ENCODE data around the gene DIS3L2.

The DIS3L2 gene

DNA sequence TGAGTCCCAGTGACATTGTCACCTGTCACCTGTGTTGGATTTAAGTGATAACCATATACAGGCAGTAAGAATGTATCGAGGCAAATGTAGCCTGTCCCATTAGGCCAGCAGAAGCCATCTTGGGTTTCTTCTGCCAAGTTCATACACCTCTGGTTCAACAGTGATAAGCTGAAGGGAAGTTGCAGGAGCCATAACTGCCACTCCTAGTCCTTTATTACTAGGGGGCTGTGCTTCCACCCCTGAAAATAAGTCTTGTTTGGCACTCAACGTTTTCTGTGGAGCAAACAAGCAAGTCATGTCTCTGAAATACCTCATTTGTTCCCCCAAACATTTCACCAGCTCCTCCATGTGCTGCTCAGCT, 358.9 kb downstream of the DIS3L2 start (continued):
- TF ChIP-seq, protein P1, sequence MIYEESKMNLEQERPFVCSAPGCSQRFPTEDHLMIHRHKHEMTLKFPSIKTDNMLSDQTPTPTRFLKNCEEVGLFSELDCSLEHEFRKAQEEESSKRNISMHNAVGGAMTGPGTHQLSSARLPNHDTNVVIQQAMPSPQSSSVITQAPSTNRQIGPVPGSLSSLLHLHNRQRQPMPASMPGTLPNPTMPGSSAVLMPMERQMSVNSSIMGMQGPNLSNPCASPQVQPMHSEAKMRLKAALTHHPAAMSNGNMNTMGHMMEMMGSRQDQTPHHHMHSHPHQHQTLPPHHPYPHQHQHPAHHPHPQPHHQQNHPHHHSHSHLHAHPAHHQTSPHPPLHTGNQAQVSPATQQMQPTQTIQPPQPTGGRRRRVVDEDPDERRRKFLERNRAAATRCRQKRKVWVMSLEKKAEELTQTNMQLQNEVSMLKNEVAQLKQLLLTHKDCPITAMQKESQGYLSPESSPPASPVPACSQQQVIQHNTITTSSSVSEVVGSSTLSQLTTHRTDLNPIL (CRISPR knock-in tag; IDR thresholded peaks at IDR 0.05; ENCODE audit: low read depth), result no peak
- TF ChIP-seq ZNF8 (CRISPR knock-in tag; IDR thresholded peaks at IDR 0.05), result no peak
- TF ChIP-seq BACH2 (CRISPR knock-in tag; IDR thresholded peaks at IDR 0.05; ENCODE audit: borderline replicate concordance), result no peak

GRCh38 chr2:232321156-232321816, 359.8 kb downstream of the DIS3L2 start:
- TF ChIP-seq CSDC2 (CRISPR knock-in tag; IDR thresholded peaks at IDR 0.05), result no peak
- no peak for TF ChIP-seq BACH2 (CRISPR knock-in tag; IDR thresholded peaks at IDR 0.05; ENCODE audit: borderline replicate concordance)
- TF ChIP-seq POU6F1 (CRISPR knock-in tag; IDR thresholded peaks at IDR 0.05; ENCODE audit: borderline replicate concordance, low read depth), result no peak
- no peak for TF ChIP-seq ZC3H10 (CRISPR knock-in tag; IDR thresholded peaks at IDR 0.05)
- no peak for TF ChIP-seq TOX (CRISPR knock-in tag; IDR thresholded peaks at IDR 0.05; ENCODE audit: borderline replicate concordance)
- TF ChIP-seq CSRNP3 (CRISPR knock-in tag; IDR thresholded peaks at IDR 0.05), result no peak
- TF ChIP-seq ISL1 (CRISPR knock-in tag; IDR thresholded peaks at IDR 0.05), result no peak
- no peak for TF ChIP-seq GLIS3 (CRISPR knock-in tag; IDR thresholded peaks at IDR 0.05)
- TF ChIP-seq ZNF565 (CRISPR knock-in tag; conservative IDR thresholded peaks at IDR 0.05; ENCODE audit: low read depth), result no peak
- TF ChIP-seq ZNF8 (CRISPR knock-in tag; IDR thresholded peaks at IDR 0.05), result no peak
- no peak for TF ChIP-seq RARB (CRISPR knock-in tag; IDR thresholded peaks at IDR 0.05)
- no peak for TF ChIP-seq SNAI2 (CRISPR knock-in tag; IDR thresholded peaks at IDR 0.05)
- TF ChIP-seq ARNTL (CRISPR knock-in tag; IDR thresholded peaks at IDR 0.05; ENCODE audit: borderline replicate concordance, low read depth), result no peak
- no peak for TF ChIP-seq ZFP30 (CRISPR knock-in tag; IDR thresholded peaks at IDR 0.05)
- no peak for TF ChIP-seq ZFP3 (CRISPR knock-in tag; IDR thresholded peaks at IDR 0.05)
- no peak for TF ChIP-seq TSHZ2 (CRISPR knock-in tag; IDR thresholded peaks at IDR 0.05)
- TF ChIP-seq, protein P1 (CRISPR knock-in tag; IDR thresholded peaks at IDR 0.05; ENCODE audit: low read depth), result no peak
- no peak for TF ChIP-seq TCF4 (CRISPR knock-in tag; IDR thresholded peaks at IDR 0.05; ENCODE audit: borderline replicate concordance)
- no peak for TF ChIP-seq PPARA (CRISPR knock-in tag; IDR thresholded peaks at IDR 0.05; ENCODE audit: borderline replicate concordance)
- TF ChIP-seq OSR1 (CRISPR knock-in tag; IDR thresholded peaks at IDR 0.05), result no peak
- no peak for ATAC-seq

DNA sequence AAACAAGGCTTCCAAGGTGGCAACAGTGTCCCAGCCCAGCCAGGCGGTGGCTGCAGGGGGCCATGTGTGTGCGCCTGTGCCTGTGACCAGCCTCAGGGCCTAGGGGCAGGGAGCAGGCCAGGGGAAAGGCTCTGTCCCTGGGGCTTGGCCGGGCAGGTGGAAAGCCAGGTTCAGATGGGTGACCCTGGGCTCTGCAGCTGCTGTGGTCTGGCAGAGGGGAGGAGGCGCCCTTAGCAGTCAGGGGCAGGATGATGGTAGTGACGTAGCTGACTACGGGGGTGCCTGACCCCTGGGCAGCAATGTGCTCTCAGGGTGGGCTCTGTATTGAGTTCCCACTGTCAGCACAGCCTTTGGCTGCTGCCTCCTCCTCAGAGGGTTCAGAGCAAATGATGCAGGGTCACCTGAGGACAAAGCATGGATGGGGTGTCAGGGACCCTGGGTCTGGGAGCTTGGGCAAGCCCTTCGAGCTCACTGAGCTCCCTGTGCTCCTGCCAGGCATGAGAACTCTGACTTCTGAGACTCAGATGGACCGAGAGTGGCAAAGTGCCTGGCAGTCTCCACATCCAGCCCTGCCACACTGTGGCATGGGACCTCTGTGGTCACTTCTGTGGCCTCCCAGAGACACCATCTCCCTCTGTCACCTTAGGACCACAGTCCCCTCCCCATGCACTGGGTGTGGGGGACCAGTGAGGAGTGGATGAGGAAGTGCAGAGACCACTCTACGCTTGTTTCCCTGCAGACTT, 360.5 kb downstream of the DIS3L2 start:
- ATAC-seq, result no peak
- no peak for TF ChIP-seq ESRRG (CRISPR knock-in tag; IDR thresholded peaks at IDR 0.05)
- TF ChIP-seq CSDC2 (CRISPR knock-in tag; IDR thresholded peaks at IDR 0.05), result no peak
- TF ChIP-seq ZFP3 (CRISPR knock-in tag; IDR thresholded peaks at IDR 0.05), result no peak
- TF ChIP-seq TSHZ2 (CRISPR knock-in tag; IDR thresholded peaks at IDR 0.05), result no peak
- no peak for TF ChIP-seq ZNF8 (CRISPR knock-in tag; IDR thresholded peaks at IDR 0.05)
- TF ChIP-seq TCF4 (CRISPR knock-in tag; IDR thresholded peaks at IDR 0.05; ENCODE audit: borderline replicate concordance), result no peak
- TF ChIP-seq, protein P2, sequence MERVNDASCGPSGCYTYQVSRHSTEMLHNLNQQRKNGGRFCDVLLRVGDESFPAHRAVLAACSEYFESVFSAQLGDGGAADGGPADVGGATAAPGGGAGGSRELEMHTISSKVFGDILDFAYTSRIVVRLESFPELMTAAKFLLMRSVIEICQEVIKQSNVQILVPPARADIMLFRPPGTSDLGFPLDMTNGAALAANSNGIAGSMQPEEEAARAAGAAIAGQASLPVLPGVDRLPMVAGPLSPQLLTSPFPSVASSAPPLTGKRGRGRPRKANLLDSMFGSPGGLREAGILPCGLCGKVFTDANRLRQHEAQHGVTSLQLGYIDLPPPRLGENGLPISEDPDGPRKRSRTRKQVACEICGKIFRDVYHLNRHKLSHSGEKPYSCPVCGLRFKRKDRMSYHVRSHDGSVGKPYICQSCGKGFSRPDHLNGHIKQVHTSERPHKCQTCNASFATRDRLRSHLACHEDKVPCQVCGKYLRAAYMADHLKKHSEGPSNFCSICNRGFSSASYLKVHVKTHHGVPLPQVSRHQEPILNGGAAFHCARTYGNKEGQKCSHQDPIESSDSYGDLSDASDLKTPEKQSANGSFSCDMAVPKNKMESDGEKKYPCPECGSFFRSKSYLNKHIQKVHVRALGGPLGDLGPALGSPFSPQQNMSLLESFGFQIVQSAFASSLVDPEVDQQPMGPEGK (CRISPR knock-in tag; IDR thresholded peaks at IDR 0.05; ENCODE audit: borderline replicate concordance), result no peak
- no peak for TF ChIP-seq ZNF565 (CRISPR knock-in tag; conservative IDR thresholded peaks at IDR 0.05; ENCODE audit: low read depth)
- TF ChIP-seq GLIS3 (CRISPR knock-in tag; IDR thresholded peaks at IDR 0.05), result no peak
- TF ChIP-seq PPARA (CRISPR knock-in tag; IDR thresholded peaks at IDR 0.05; ENCODE audit: borderline replicate concordance), result no peak
- no peak for TF ChIP-seq ZFP30 (CRISPR knock-in tag; IDR thresholded peaks at IDR 0.05)

Measured in SK-N-SH treated with all-trans-retinoic acid at 6 μM for 48 hours (cell line).